Smooth muscle cell of the brain vasculature (primary cell): ENCODE data around the gene MYH11.
"Not testable (repeated sequence)": the region's sequence is repeated elsewhere in the genome, so short reads cannot be mapped to it uniquely, and the experiment has no call there.

ENCODE experiments used
- DNase-seq: peaks from one replicate; pipeline ENCODE4 v3.0.0-alpha.2; 2012; ENCODE audit warnings: low read depth, low spot score

MYH11 gene

GRCh38 chr16:15839204-15839603 lies 17.6 kb downstream of the MYH11 start:
- not testable (repeated sequence) for DNase-seq

- no peak for DNase-seq
These were observed 19.1 kb downstream of the MYH11 start for GRCh38 chr16:15837761-15838160.

- no peak for DNase-seq
These were observed 19.7 kb downstream of the MYH11 start for GRCh38 chr16:15836965-15837611.

- no peak for DNase-seq
These were observed 20.8 kb downstream of the MYH11 start for GRCh38 chr16:15836074-15836473.

GRCh38 chr16:15835136-15835878 lies 21.5 kb downstream of the MYH11 start:
- no peak for DNase-seq

GRCh38 chr16:15834502-15834901 lies 22.3 kb downstream of the MYH11 start:
- no peak for DNase-seq

- no peak for DNase-seq
These were observed 23.3 kb downstream of the MYH11 start for GRCh38 chr16:15833541-15833940.

GRCh38 chr16:15832241-15832640 lies 24.6 kb downstream of the MYH11 start:
- no peak for DNase-seq

- no peak for DNase-seq
These were observed 25.9 kb downstream of the MYH11 start for GRCh38 chr16:15830832-15831451.

- no peak for DNase-seq
These were observed 27.4 kb downstream of the MYH11 start for GRCh38 chr16:15829460-15829859.

GRCh38 chr16:15827709-15828343 lies 29.0 kb downstream of the MYH11 start:
- no peak for DNase-seq

GRCh38 chr16:15827299-15827698 lies 29.5 kb downstream of the MYH11 start:
- DNase-seq: no peak

- DNase-seq: no peak
These were observed 31.0 kb downstream of the MYH11 start for GRCh38 chr16:15825750-15826305.

- DNase-seq: no peak
These were observed 33.9 kb downstream of the MYH11 start for GRCh38 chr16:15822957-15823356.

- no peak for DNase-seq
These were observed 36.0 kb downstream of the MYH11 start for GRCh38 chr16:15820837-15821236.

GRCh38 chr16:15819046-15819445 lies 37.8 kb downstream of the MYH11 start:
- DNase-seq: no peak

GRCh38 chr16:15817446-15817845 lies 39.4 kb downstream of the MYH11 start:
- DNase-seq: no peak

- DNase-seq: no peak
These were observed 40.6 kb downstream of the MYH11 start for GRCh38 chr16:15816228-15816627.

GRCh38 chr16:15812401-15812750 lies 44.5 kb downstream of the MYH11 start:
- not testable (repeated sequence) for DNase-seq

GRCh38 chr16:15811481-15812400 lies 45.1 kb downstream of the MYH11 start:
- DNase-seq: peak; percentile 26

GRCh38 chr16:15810949-15811348 lies 45.9 kb downstream of the MYH11 start:
- no peak for DNase-seq
